DND-41 (cell line): ENCODE measurements around the gene RPL23.

ENCODE experiments used
- CTCF ChIP-seq: IDR thresholded peaks from 2 replicates; pipeline ENCODE4 v1.5.1; 2012; ENCODE audit warnings: borderline replicate concordance, low read length, moderate library complexity, mild to moderate bottlenecking; ENCODE audit not compliant: poor library complexity, severe bottlenecking; ENCODE audit errors: extremely low read depth
- EZH2 ChIP-seq: IDR thresholded peaks from 3 replicates; pipeline ENCODE4 v1.6.1; 2012; ENCODE audit warnings: borderline replicate concordance, low read depth, mild to moderate bottlenecking, moderate library complexity, low read length, inconsistent platforms; ENCODE audit not compliant: severe bottlenecking

GRCh38 chr17:38798614-38799500 is 54.7 kb downstream of the RPL23 start:
- no peak for TF ChIP-seq EZH2
- TF ChIP-seq CTCF = no peak
